Stimulated activated CD8-positive, alpha-beta memory T cell treated with anti-CD3 and anti-CD28 coated beads, Interleukin-4, amount 100 ng/mL, for 4 hours (primary cell): ENCODE results near the gene CMSS1.

Experiments used
- DNase-seq, 2 donors: peaks; one replicate each; pipeline ENCODE4 v3.0.0-alpha.2; 2020; ENCODE audit warnings: low read depth in 2 of 2, low spot score in 1 of 2

The CMSS1 gene

GRCh38 chr3:100104442-100104798, 286.8 kb downstream of the CMSS1 start:
- no peak for DNase-seq

GRCh38 chr3:100104817-100105413, 287.3 kb downstream of the CMSS1 start:
- DNase-seq: no peak

GRCh38 chr3:100105501-100105900, 287.8 kb downstream of the CMSS1 start:
- no peak for DNase-seq

- no peak for DNase-seq
These were observed 288.4 kb downstream of the CMSS1 start for GRCh38 chr3:100106094-100106493.

GRCh38 chr3:100106531-100107141, 289.0 kb downstream of the CMSS1 start:
- no peak for DNase-seq

GRCh38 chr3:100107221-100107814, 289.7 kb downstream of the CMSS1 start:
- DNase-seq: no peak

GRCh38 chr3:100108464-100109079, 290.9 kb downstream of the CMSS1 start:
- no peak for DNase-seq

GRCh38 chr3:100110162-100110561, 292.5 kb downstream of the CMSS1 start:
- DNase-seq: no peak

GRCh38 chr3:100111728-100112127, 294.1 kb downstream of the CMSS1 start:
- DNase-seq: no peak

GRCh38 chr3:100113723-100114412, 296.2 kb downstream of the CMSS1 start:
- no peak for DNase-seq

- no peak for DNase-seq
These were observed 296.9 kb downstream of the CMSS1 start, which contains the start of gene FILIP1L for GRCh38 chr3:100114413-100115030. FILIP1L (minus strand) TSS chr3:100114501.

- DNase-seq: no peak
These were observed 299.4 kb downstream of the CMSS1 start for GRCh38 chr3:100117093-100117492.

GRCh38 chr3:100120012-100120411, 302.4 kb downstream of the CMSS1 start:
- no peak for DNase-seq

GRCh38 chr3:100120693-100121092, 303.0 kb downstream of the CMSS1 start:
- no peak for DNase-seq

GRCh38 chr3:100122321-100122720, 304.7 kb downstream of the CMSS1 start:
- DNase-seq: no peak

GRCh38 chr3:100123112-100123511, 305.4 kb downstream of the CMSS1 start:
- DNase-seq: no peak

GRCh38 chr3:100124201-100124761, 306.6 kb downstream of the CMSS1 start:
- DNase-seq: no peak

- no peak for DNase-seq
These were observed 307.7 kb downstream of the CMSS1 start for GRCh38 chr3:100125161-100125938.

GRCh38 chr3:100127792-100128191, 310.1 kb downstream of the CMSS1 start:
- no peak for DNase-seq

GRCh38 chr3:100128565-100128964, 310.9 kb downstream of the CMSS1 start:
- no peak for DNase-seq
